ENCODE data around the gene CHRNA10.

CHRNA10 gene, protein sequence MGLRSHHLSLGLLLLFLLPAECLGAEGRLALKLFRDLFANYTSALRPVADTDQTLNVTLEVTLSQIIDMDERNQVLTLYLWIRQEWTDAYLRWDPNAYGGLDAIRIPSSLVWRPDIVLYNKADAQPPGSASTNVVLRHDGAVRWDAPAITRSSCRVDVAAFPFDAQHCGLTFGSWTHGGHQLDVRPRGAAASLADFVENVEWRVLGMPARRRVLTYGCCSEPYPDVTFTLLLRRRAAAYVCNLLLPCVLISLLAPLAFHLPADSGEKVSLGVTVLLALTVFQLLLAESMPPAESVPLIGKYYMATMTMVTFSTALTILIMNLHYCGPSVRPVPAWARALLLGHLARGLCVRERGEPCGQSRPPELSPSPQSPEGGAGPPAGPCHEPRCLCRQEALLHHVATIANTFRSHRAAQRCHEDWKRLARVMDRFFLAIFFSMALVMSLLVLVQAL

GRCh38 chr11:3671334-3672254 is at the start of gene CHRNA10:
CHRNA10 (minus strand) TSS chr11:3671384; CDS start chr11:3671312, 72 bp downstream.
- H3K4me3 ChIP-seq (ENCODE audit: low read length): no peak within 1 kb of the TSS
- DNase-seq (ENCODE audit: low read depth): no peak
- TF ChIP-seq CTCF (conservative IDR thresholded peaks at IDR 0.05; ENCODE audit: low read depth, low read length): no peak

GRCh38 chr11:3712274-3712673 is 41.1 kb upstream of the CHRNA10 start:
- no peak for TF ChIP-seq CTCF (conservative IDR thresholded peaks at IDR 0.05; ENCODE audit: low read depth, low read length)
- no peak overlapping the region for H3K4me3 ChIP-seq (ENCODE audit: low read length)
- DNase-seq (ENCODE audit: low read depth): no peak

- H3K4me3 ChIP-seq (ENCODE audit: low read length): no peak overlapping the region
- no peak for DNase-seq (ENCODE audit: low read depth)
- no peak for TF ChIP-seq CTCF (conservative IDR thresholded peaks at IDR 0.05; ENCODE audit: low read depth, low read length)
These were observed 39.5 kb upstream of the CHRNA10 start for GRCh38 chr11:3710485-3711259.

DNA sequence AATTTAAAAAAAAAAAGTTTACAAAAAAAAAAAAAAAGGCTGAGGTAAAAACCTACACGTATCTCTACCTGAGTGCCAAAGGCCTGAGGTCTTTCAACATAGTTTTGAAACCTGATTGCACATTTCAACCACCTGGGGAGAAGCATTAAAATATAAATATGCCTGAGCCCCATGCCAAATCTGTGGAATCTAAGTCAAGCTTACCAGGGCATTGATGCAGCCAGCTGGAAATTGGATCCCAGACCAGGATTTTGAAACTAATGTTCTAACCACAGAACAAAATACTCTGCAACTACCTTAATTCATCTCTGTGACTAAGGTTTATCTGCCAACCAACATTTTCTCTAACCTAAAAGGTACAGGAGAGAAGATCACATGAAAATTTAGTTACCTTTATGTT is 38.8 kb upstream of the CHRNA10 start:
- no peak for DNase-seq (ENCODE audit: low read depth)
- TF ChIP-seq CTCF (conservative IDR thresholded peaks at IDR 0.05; ENCODE audit: low read depth, low read length): no peak

DNA sequence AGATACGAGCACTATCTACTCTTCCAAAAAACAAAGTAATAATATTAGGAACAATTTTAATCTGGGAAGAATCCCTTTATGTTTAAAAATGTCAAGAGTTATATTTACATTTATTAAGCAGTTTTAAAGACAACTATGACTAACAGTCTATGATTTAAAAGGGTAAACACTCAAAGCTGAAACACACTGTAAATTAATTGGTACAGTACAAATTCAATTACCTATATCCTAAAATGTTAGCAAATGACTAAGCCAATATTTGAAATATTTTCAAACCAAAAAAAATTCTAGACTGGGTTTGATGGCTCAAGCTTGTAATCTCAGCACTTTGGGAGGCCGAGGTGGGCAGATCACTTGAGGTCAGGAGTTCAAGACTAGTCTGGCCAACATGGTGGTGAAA is 36.0 kb upstream of the CHRNA10 start:
- no peak for TF ChIP-seq CTCF (conservative IDR thresholded peaks at IDR 0.05; ENCODE audit: low read depth, low read length)
- no peak overlapping the region for H3K4me3 ChIP-seq (ENCODE audit: low read length)
- no peak for DNase-seq (ENCODE audit: low read depth)

More for the DNA sequence above, 38.8 kb upstream of the CHRNA10 start:
- H3K4me3 ChIP-seq (ENCODE audit: low read length): no peak overlapping the region

DNA sequence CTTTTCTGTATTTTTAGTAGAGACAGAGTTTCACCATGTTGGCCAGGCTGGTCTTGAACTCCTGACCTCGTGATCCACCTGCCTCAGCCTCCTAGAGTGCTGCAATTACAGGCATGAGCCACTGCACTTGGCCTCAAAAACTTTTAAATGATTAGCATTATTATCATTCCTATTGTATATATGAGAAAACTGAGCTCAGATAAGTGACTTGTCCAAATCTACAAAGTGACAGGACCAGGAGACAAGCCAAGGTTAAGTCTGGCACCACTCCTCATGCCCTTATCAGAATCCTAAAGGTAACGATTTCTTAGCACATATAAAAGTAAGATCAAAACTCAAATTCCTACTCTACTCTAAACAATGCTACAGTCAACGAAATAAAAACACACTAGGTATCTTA is 32.2 kb upstream of the CHRNA10 start:
- TF ChIP-seq CTCF (conservative IDR thresholded peaks at IDR 0.05; ENCODE audit: low read depth, low read length): no peak
- no peak for DNase-seq (ENCODE audit: low read depth)
- H3K4me3 ChIP-seq (ENCODE audit: low read length): no peak overlapping the region

Data from retinal pigment epithelial cell (primary cell).